Caco-2 (cell line): Measurements from ENCODE around the gene RYR1. TPM values are rescaled to one million over a fixed set of nuclear protein-coding genes. Genes with fewer than 3 reads are reported as not detected.

Experiments
- BruUV-seq: library from RNA; stranded (reverse); fragments of 400-500 nt; replicated peaks from 2 replicates; lab custom pipeline; 2021; lab: Mats Ljungman, UMichigan
- CTCF ChIA-PET: fragments of 300-600 bp; sonication (Branson Sonifier 250); formaldehyde crosslinking; loops from one replicate; lab custom pipeline; 2022; ENCODE audit warnings: antibody characterized with exemption; lab: Charles Lee
- POLR2A ChIA-PET: fragments of 300-600 bp; sonication (Branson Sonifier 250); formaldehyde crosslinking; loops from one replicate; lab custom pipeline; 2022; ENCODE audit warnings: antibody characterized with exemption; lab: Charles Lee
- DNase-seq, 2 experiments: peaks; one replicate each; pipeline versions ENCODE4 v3.0.0 to v3.0.0-alpha.2; 2020 to 2022
- H3K27me3 ChIP-seq: replicated peaks from 2 replicates; pipeline ENCODE4 v1.6.0; 2011; ENCODE audit warnings: low read length; ENCODE audit not compliant: control insufficient read depth, insufficient read depth
- H3K36me3 ChIP-seq: 2 replicates; pipeline ENCODE4 v1.5.1; 2011; ENCODE audit warnings: low read length; ENCODE audit not compliant: control insufficient read depth, insufficient read depth
- H3K4me1 ChIP-seq: fragments of 250-450 bp; sonication (Bioruptor Pico); 2 replicates; pipeline ENCODE4 v1.5.1; 2020; ENCODE audit warnings: mild to moderate bottlenecking
- H3K4me3 ChIP-seq: 2 replicates; pipeline ENCODE4 v1.5.1; 2011; ENCODE audit warnings: low read depth, mild to moderate bottlenecking, control low read depth, low read length
- H3K9me3 ChIP-seq: fragments of 250-450 bp; sonication (Bioruptor Pico); 2 replicates; pipeline ENCODE4 v1.5.1; 2020; ENCODE audit warnings: mild to moderate bottlenecking, moderate library complexity
- H3K27ac Mint-ChIP-seq: one replicate; pipeline ENCODE4 v1.8.0; 2022; ENCODE audit warnings: mixed read lengths; ENCODE audit not compliant: unreplicated experiment
- H3K27me3 Mint-ChIP-seq: one replicate; pipeline ENCODE4 v1.8.0; 2022; ENCODE audit warnings: mixed read lengths; ENCODE audit not compliant: insufficient read depth, unreplicated experiment
- H3K36me3 Mint-ChIP-seq: one replicate; pipeline ENCODE4 v1.8.0; 2022; ENCODE audit warnings: mild to moderate bottlenecking, mixed read lengths; ENCODE audit not compliant: insufficient read depth, unreplicated experiment
- H3K4me1 Mint-ChIP-seq: one replicate; pipeline ENCODE4 v1.8.0; 2022; ENCODE audit warnings: low read depth, mixed read lengths; ENCODE audit not compliant: unreplicated experiment
- H3K4me3 Mint-ChIP-seq: one replicate; pipeline ENCODE4 v1.8.0; 2022; ENCODE audit warnings: mild to moderate bottlenecking, moderate library complexity, mixed read lengths; ENCODE audit not compliant: unreplicated experiment
- H3K9me3 Mint-ChIP-seq: one replicate; pipeline ENCODE4 v1.8.0; 2022; ENCODE audit warnings: mixed read lengths; ENCODE audit not compliant: unreplicated experiment
- CTCF ChIP-seq, 2 experiments: fragments of 200-600 bp in 1 of 2; IDR thresholded peaks; 1 replicate in 1 of 2; 2 replicates in 1 of 2; pipeline versions ENCODE4 v1.5.1 to v1.8.0; 2011 to 2022; ENCODE audit warnings: antibody characterized with exemption in 1 of 2, control low read depth in 1 of 2, inconsistent platforms in 1 of 2, low read depth in 1 of 2, low read length in 1 of 2, mild to moderate bottlenecking in 1 of 2, moderate library complexity in 1 of 2; ENCODE audit not compliant: insufficient read depth in 1 of 2, severe bottlenecking in 1 of 2, unreplicated experiment in 1 of 2
- intact Hi-C: fragments of 100-400 bp; cut with micrococcal nuclease; formaldehyde crosslinking; loops from one replicate; pipeline ENCODE4 v1.10.0; 2022; ENCODE audit not compliant: unreplicated experiment
- total RNA-seq: library from RNA; stranded (reverse); gene quantifications from 2 replicates; pipeline ENCODE4 v1.2.3, GENCODE V29; 2022

RYR1 gene
- total RNA-seq, 1 experiment from 2014 or later, result 5.6 TPM

GRCh38 chr19:38507551-38508127 lies 74.1 kb downstream of the RYR1 start:
- Mint-ChIP-seq H3K36me3 (peaks cover 6% of the 10 kb centered on the region), H3K27me3 (peaks cover 4% of the 10 kb centered on the region), H3K9me3 (no peaks in the 10 kb centered on the region), H3K4me1 (peaks cover 6% of the 10 kb centered on the region), H3K4me3 (no peak overlapping the region), H3K27ac (no peak overlapping the region)
- intact Hi-C loops, result no loop called here
- CTCF ChIA-PET, result interaction anchor here (0.6 to 1.5 kb wide), 2 partner anchors 105 to 889 kb away, joined by 3 read pairs; partner anchors contain the start of gene FAM98C
- no peak for TF ChIP-seq CTCF (IDR thresholded peaks at IDR 0.05; ENCODE audit: insufficient read depth in 1 of 2, low read depth in 1 of 2, low read length in 1 of 2, severe bottlenecking in 1 of 2, unreplicated experiment in 1 of 2)
- H3K36me3 ChIP-seq, result no peaks in the 10 kb centered on the region
- POLR2A ChIA-PET, result no interaction called here
- H3K27me3 ChIP-seq, result no peaks in the 10 kb centered on the region
- DNase-seq, result no peak
- H3K4me3 ChIP-seq, result no peak overlapping the region
- H3K4me1 ChIP-seq, result no peaks in the 10 kb centered on the region
- BruUV-seq, result no TSS peak
- H3K9me3 ChIP-seq, result no peaks in the 10 kb centered on the region

GRCh38 chr19:38508507-38508906 lies 75.0 kb downstream of the RYR1 start:
- no TSS peak for BruUV-seq
- Mint-ChIP-seq H3K9me3 (no peaks in the 10 kb centered on the region), H3K27ac (no peak overlapping the region), H3K4me3 (no peak overlapping the region), H3K27me3 (peaks cover 4% of the 10 kb centered on the region), H3K36me3 (peaks cover 6% of the 10 kb centered on the region), H3K4me1 (peaks cover 6% of the 10 kb centered on the region)
- POLR2A ChIA-PET, result no interaction called here
- Histone ChIP-seq H3K36me3 (no peaks in the 10 kb centered on the region), H3K9me3 (no peaks in the 10 kb centered on the region), H3K4me3 (no peak overlapping the region), H3K27me3 (no peaks in the 10 kb centered on the region), H3K4me1 (no peaks in the 10 kb centered on the region)
- intact Hi-C loops, result no loop called here
- TF ChIP-seq CTCF (IDR thresholded peaks at IDR 0.05; ENCODE audit: insufficient read depth in 1 of 2, low read depth in 1 of 2, low read length in 1 of 2, severe bottlenecking in 1 of 2, unreplicated experiment in 1 of 2), result no peak
- CTCF ChIA-PET, result interaction anchor here (0.6 to 1.5 kb wide), 2 partner anchors 106 to 352 kb away, joined by 3 read pairs; partner anchors contain the start of gene FAM98C
- DNase-seq, result no peak

GRCh38 chr19:38509027-38509426 lies 75.5 kb downstream of the RYR1 start:
- DNase-seq, result no peak
- Mint-ChIP-seq H3K27ac (no peak overlapping the region), H3K36me3 (peaks cover 6% of the 10 kb centered on the region), H3K27me3 (peaks cover 4% of the 10 kb centered on the region), H3K4me3 (no peak overlapping the region), H3K9me3 (no peaks in the 10 kb centered on the region), H3K4me1 (peaks cover 6% of the 10 kb centered on the region)
- Histone ChIP-seq H3K27me3 (no peaks in the 10 kb centered on the region), H3K9me3 (no peaks in the 10 kb centered on the region), H3K4me1 (no peaks in the 10 kb centered on the region), H3K4me3 (no peak overlapping the region), H3K36me3 (no peaks in the 10 kb centered on the region)
- no peak for TF ChIP-seq CTCF (IDR thresholded peaks at IDR 0.05; ENCODE audit: insufficient read depth in 1 of 2, low read depth in 1 of 2, low read length in 1 of 2, severe bottlenecking in 1 of 2, unreplicated experiment in 1 of 2)
- intact Hi-C loops, result no loop called here
- no TSS peak for BruUV-seq
- POLR2A ChIA-PET, result no interaction called here
- CTCF ChIA-PET, result interaction anchor here (0.6 to 1.5 kb wide), 2 partner anchors 106 to 352 kb away, joined by 3 read pairs; partner anchors contain the start of gene FAM98C
